Activated naive CD8-positive, alpha-beta T cell treated with anti-CD3 and anti-CD28 coated beads, Interleukin-2, amount 10 ng/mL, durations not matched to agents 7 days and 5 days (primary cell): Measurements from ENCODE around the gene TNFRSF19. TPM values are rescaled to one million over a fixed set of nuclear protein-coding genes. Genes with fewer than 3 reads are reported as not detected.

Experiments used
- ATAC-seq: fragments of 150-1000 bp; cut with Tn5 transposase; one replicate; pipeline ENCODE4 v1.10.0; 2021; ENCODE audit warnings: low read depth, moderate library complexity
- POLR2A ChIA-PET: fragments of 350-600 bp; sonication (Branson Sonifier 250); formaldehyde crosslinking; loops from one replicate; lab custom pipeline; 2021; ENCODE audit warnings: antibody characterized with exemption; lab: Charles Lee
- DNase-seq: peaks from one replicate; pipeline ENCODE4 v3.0.0; 2021
- H3K27ac Mint-ChIP-seq: one replicate; pipeline ENCODE4 v1.8.0; 2022; ENCODE audit warnings: mild to moderate bottlenecking, mixed read lengths
- H3K27me3 Mint-ChIP-seq: one replicate; pipeline ENCODE4 v1.8.0; 2022; ENCODE audit warnings: mild to moderate bottlenecking, moderate library complexity, mixed read lengths
- H3K36me3 Mint-ChIP-seq: one replicate; pipeline ENCODE4 v1.8.0; 2021; ENCODE audit warnings: mild to moderate bottlenecking, mixed read lengths
- H3K4me1 Mint-ChIP-seq: one replicate; pipeline ENCODE4 v1.8.0; 2021; ENCODE audit warnings: mixed read lengths
- H3K4me3 Mint-ChIP-seq: one replicate; pipeline ENCODE4 v1.8.0; 2022; ENCODE audit warnings: mild to moderate bottlenecking, moderate library complexity, mixed read lengths
- H3K9me3 Mint-ChIP-seq: one replicate; pipeline ENCODE4 v1.8.0; 2021; ENCODE audit warnings: mixed read lengths
- total RNA-seq, 2 experiments: library from RNA; stranded (reverse); gene quantifications; one replicate each; pipeline ENCODE4 v1.2.3, GENCODE V29; 2021

TNFRSF19 gene
- total RNA-seq, 2 experiments from 2014 or later, result not detected

DNA sequence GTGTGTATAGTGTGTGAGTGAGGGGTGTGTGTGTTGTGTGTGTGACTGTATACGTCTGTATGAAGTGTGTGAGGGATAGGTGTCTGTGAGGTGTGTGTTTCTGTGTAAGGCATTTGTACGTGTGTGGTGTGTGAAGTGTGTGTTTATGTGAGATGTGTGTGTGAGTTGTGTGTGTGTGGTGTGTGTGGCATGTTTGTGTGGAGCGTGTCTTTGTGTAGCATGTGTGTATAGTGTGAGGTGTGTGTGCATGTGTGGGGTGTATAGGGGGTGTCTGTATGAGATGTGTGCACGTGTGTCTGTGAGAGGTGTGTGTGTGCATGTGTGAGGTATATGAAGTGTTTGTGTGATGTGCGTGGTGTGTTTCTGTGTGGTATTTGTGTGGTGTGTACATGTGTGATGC, 13.2 kb upstream of the TNFRSF19 start:
- H3K4me3 Mint-ChIP-seq, result no peak overlapping the region
- DNase-seq, result no peak
- no peaks in the 10 kb centered on the region for H3K9me3 Mint-ChIP-seq
- H3K4me1 Mint-ChIP-seq, result no peaks in the 10 kb centered on the region
- H3K36me3 Mint-ChIP-seq, result no peaks in the 10 kb centered on the region
- H3K27me3 Mint-ChIP-seq, result peaks cover 7% of the 10 kb centered on the region
- no peak overlapping the region for H3K27ac Mint-ChIP-seq
- POLR2A ChIA-PET, result no interaction called here
- ATAC-seq, result no peak

- no peak for ATAC-seq
- POLR2A ChIA-PET, result no interaction called here
- Mint-ChIP-seq H3K27ac (no peak overlapping the region), H3K4me1 (no peaks in the 10 kb centered on the region), H3K27me3 (peaks cover 5% of the 10 kb centered on the region), H3K36me3 (no peaks in the 10 kb centered on the region), H3K9me3 (no peaks in the 10 kb centered on the region), H3K4me3 (no peak overlapping the region)
- no peak for DNase-seq
These were observed 12.5 kb upstream of the TNFRSF19 start for GRCh38 chr13:23557733-23558132.

DNA sequence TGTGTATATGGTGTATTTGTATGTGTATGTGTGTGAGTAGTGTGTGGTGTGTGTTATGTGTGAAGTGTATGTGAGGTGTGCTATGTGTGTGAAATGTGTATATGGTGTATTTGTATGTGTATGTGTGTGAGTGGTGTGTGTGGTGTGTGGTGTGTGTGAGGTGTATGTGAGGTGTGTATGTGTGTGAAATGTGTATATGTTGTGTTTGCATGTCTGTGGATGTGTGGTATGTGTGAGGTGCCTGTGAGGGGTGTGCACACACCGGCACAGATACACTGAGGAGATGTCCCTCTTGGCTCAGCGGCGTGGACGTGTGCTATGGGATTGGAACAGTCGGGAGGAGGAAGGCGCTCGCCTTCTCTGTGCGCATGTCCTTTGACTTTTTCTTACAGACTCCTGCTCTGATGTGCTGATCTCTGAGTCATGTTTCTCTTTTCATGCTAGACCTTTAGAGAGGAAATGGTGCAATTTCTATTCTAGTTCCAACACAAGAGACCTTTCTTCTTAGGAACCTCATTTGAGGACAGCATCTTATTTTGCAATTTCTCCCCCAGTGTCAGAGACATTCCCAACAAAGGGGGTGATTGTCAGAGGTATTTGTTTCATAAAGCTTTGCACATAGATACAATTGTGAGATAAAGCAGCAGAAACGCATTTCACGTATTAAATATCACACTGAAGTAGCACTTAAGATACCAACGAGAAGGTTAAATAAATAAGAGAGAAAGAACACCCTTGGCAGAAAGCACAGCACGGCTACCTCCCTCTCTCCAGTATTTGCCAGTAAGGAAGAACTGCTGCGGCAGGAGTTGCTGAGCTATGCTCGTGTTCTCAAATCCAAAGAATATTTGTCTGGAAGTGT, 11.3 kb upstream of the TNFRSF19 start:
- no peaks in the 10 kb centered on the region for H3K36me3 Mint-ChIP-seq

DNA sequence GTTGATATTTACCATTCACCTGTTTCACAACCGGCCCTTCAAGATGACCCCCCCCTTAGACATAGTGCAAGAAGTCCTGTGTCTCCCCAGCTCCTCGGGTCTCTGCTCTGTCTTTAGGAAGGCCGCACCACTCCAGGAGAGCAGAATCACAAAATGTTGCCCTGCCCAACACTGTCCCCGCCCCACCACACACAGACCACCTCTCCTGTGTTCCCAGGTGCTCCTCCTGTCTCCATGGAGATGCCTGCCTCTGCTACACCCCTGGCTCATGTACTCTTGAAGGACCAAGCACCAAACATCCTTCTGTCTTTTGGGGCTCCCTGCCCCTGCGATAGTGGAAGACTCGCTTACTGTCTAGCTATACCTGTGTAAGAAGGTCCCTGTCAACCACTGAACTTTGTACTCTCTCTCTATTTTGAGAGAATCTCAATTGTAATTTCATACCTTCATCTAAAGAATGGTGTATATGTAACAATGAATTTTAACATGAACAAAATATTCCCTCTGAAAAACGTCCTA, 9.6 kb upstream of the TNFRSF19 start:
- ATAC-seq, result no peak
- POLR2A ChIA-PET, result no interaction called here
- no peak for DNase-seq
- Mint-ChIP-seq H3K4me1 (no peaks in the 10 kb centered on the region), H3K9me3 (no peaks in the 10 kb centered on the region), H3K27ac (no peak overlapping the region), H3K4me3 (no peak overlapping the region), H3K36me3 (no peaks in the 10 kb centered on the region), H3K27me3 (peaks cover 14% of the 10 kb centered on the region)

More for the DNA sequence above, 11.3 kb upstream of the TNFRSF19 start:
- Mint-ChIP-seq H3K27ac (no peak overlapping the region), H3K27me3 (peaks cover 12% of the 10 kb centered on the region), H3K4me3 (no peak overlapping the region), H3K4me1 (no peaks in the 10 kb centered on the region), H3K9me3 (no peaks in the 10 kb centered on the region)
- ATAC-seq (no peak), DNase-seq (no peak)
- POLR2A ChIA-PET, result no interaction called here

DNA sequence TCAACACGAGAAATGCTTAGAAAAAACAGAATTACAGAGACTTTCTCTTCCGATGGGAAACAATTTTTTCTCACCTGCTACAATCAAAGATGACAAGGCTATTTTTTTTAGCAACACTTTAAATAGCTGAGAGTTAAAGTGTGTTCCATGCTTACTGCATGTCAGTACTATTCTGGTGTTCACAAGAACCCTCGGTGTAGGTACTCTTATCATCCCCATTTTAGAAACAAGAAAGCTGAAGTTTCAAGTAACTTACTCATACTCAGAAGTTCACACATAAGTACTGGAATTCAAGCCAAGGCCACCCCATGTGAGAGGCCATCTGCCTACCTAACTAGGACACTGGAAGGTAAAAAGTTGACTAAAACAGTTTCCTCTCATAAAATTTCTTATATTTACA, 9.0 kb upstream of the TNFRSF19 start:
- no peak for ATAC-seq
- no peaks in the 10 kb centered on the region for H3K9me3 Mint-ChIP-seq
- POLR2A ChIA-PET, result no interaction called here
- H3K27ac Mint-ChIP-seq, result no peak overlapping the region
- H3K4me1 Mint-ChIP-seq, result no peaks in the 10 kb centered on the region
- H3K4me3 Mint-ChIP-seq, result no peak overlapping the region
- no peak for DNase-seq
- H3K36me3 Mint-ChIP-seq, result no peaks in the 10 kb centered on the region
- peaks cover 14% of the 10 kb centered on the region for H3K27me3 Mint-ChIP-seq

GRCh38 chr13:23563085-23563845, 6.9 kb upstream of the TNFRSF19 start:
- Mint-ChIP-seq H3K4me1 (no peaks in the 10 kb centered on the region), H3K9me3 (no peaks in the 10 kb centered on the region), H3K4me3 (no peak overlapping the region), H3K36me3 (no peaks in the 10 kb centered on the region), H3K27me3 (peaks cover 20% of the 10 kb centered on the region), H3K27ac (no peak overlapping the region)
- POLR2A ChIA-PET, result no interaction called here
- no peak for DNase-seq
- no peak for ATAC-seq

DNA sequence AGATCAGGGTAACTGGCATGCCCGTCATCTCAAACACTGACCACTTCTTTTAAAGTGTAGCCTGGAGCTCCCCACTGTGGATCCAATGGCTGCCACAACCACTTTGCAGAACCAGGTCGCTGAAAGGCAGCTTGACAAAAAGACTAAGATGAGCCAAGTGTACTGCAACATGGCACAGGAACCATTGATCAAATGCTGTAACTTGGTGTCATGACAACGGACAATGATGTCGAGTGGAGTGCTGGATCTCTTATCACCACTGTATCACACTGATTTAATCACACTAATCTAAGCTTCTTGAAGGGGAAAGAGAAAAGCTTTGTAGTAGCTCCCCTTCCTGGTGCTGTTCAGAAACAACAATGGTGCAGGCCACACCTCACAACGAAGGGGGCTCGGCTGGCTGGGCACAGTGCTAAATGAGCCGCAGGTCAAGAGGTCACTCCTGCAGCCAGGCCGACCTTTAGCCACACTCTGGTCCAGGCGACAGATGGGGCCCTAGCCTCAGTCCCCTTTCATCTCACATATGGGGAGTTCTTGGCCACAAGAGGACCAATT, 2.2 kb upstream of the TNFRSF19 start:
- H3K27me3 Mint-ChIP-seq, result peaks cover 47% of the 10 kb centered on the region
- H3K4me1 Mint-ChIP-seq, result no peaks in the 10 kb centered on the region
- ATAC-seq, result no peak
- POLR2A ChIA-PET, result no interaction called here
- no peak overlapping the region for H3K4me3 Mint-ChIP-seq
- no peaks in the 10 kb centered on the region for H3K36me3 Mint-ChIP-seq
- DNase-seq, result no peak
- no peak overlapping the region for H3K27ac Mint-ChIP-seq
- no peaks in the 10 kb centered on the region for H3K9me3 Mint-ChIP-seq

GRCh38 chr13:23570921-23571315, 706 bp downstream of the TNFRSF19 start:
- no peak for DNase-seq
- peaks cover 42% of the 10 kb centered on the region for H3K27me3 Mint-ChIP-seq
- no peak for ATAC-seq
- H3K4me3 Mint-ChIP-seq, result no peak overlapping the region
- H3K9me3 Mint-ChIP-seq, result no peaks in the 10 kb centered on the region
- H3K4me1 Mint-ChIP-seq, result no peaks in the 10 kb centered on the region
- no peak overlapping the region for H3K27ac Mint-ChIP-seq
- POLR2A ChIA-PET, result no interaction called here
- H3K36me3 Mint-ChIP-seq, result no peaks in the 10 kb centered on the region

GRCh38 chr13:23571431-23571830, 1.2 kb downstream of the TNFRSF19 start:
- Mint-ChIP-seq H3K9me3 (no peaks in the 10 kb centered on the region), H3K36me3 (no peaks in the 10 kb centered on the region), H3K4me1 (no peaks in the 10 kb centered on the region), H3K4me3 (no peak overlapping the region), H3K27me3 (peaks cover 46% of the 10 kb centered on the region), H3K27ac (no peak overlapping the region)
- ATAC-seq (no peak), DNase-seq (no peak)
- POLR2A ChIA-PET, result no interaction called here

DNA sequence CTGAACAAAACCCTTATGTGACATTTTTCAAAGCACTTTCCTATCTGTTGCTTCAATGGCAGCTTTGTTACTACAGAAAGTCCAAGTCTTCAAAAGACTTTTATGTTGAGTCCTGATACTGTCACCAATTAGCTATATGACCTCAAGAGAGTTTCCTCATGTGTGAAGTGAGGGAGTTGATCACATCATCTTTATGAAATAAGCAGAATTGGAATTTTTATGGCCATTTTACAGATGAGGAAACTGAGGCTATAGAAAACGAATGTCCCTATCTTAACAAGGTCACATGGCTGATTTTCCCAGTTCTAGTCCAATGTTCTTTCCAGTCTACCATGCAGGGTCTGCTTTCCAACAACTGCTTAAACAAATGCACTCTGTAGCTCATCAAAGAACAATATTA, 2.6 kb downstream of the TNFRSF19 start:
- no peaks in the 10 kb centered on the region for H3K36me3 Mint-ChIP-seq
- peaks cover under 1% of the 10 kb centered on the region for H3K4me1 Mint-ChIP-seq
- H3K27ac Mint-ChIP-seq, result no peak overlapping the region
- H3K9me3 Mint-ChIP-seq, result no peaks in the 10 kb centered on the region
- POLR2A ChIA-PET, result no interaction called here
- H3K27me3 Mint-ChIP-seq, result peaks cover 49% of the 10 kb centered on the region
- H3K4me3 Mint-ChIP-seq, result no peak overlapping the region
- ATAC-seq (no peak), DNase-seq (no peak)

GRCh38 chr13:23574421-23575145, 4.4 kb downstream of the TNFRSF19 start:
- no peak overlapping the region for H3K27ac Mint-ChIP-seq
- no peaks in the 10 kb centered on the region for H3K9me3 Mint-ChIP-seq
- ATAC-seq (no peak), DNase-seq (no peak)
- H3K27me3 Mint-ChIP-seq, result peaks cover 45% of the 10 kb centered on the region
- H3K4me1 Mint-ChIP-seq, result peaks cover 2% of the 10 kb centered on the region
- POLR2A ChIA-PET, result interaction anchor here (0.5 to 0.6 kb wide), 2 partner anchors 270 to 284 kb away, joined by 3 to 6 read pairs; no protein-coding TSS in a partner anchor
- H3K36me3 Mint-ChIP-seq, result no peaks in the 10 kb centered on the region
- H3K4me3 Mint-ChIP-seq, result no peak overlapping the region

DNA sequence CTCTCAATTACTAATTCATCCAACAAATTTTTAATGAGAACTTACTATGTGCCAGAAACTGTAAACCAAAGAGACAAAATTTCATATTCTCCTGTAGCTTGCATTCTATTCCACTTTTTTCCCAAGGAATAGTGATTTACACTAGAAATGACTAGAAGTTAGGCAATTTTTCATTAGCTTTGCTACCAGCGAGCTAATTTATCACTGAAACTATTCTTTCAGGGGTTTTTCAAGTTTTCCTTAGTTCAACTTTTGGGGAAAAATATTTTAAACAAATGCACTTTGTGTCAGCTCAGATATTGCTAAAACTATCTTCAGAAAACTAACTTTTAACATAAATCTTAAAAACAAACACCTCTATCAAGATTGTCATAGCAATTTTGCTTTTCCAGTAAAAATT, 5.4 kb downstream of the TNFRSF19 start:
- Mint-ChIP-seq H3K27ac (no peak overlapping the region), H3K36me3 (no peaks in the 10 kb centered on the region), H3K4me1 (peaks cover 6% of the 10 kb centered on the region), H3K27me3 (peaks cover 43% of the 10 kb centered on the region), H3K4me3 (no peak overlapping the region), H3K9me3 (no peaks in the 10 kb centered on the region)
- ATAC-seq, result no peak
- no peak for DNase-seq
- POLR2A ChIA-PET, result no interaction called here
